Hepatic stellate cell (primary cell): Measurements from ENCODE around the gene ASTL.
"Not testable (repeated sequence)": the region's sequence is repeated elsewhere in the genome, so short reads cannot be mapped to it uniquely, and the experiment has no call there.

Experiments
- DNase-seq: peaks from one replicate; pipeline ENCODE4 v3.0.0; 2011; ENCODE audit warnings: low spot score

ASTL gene

DNA sequence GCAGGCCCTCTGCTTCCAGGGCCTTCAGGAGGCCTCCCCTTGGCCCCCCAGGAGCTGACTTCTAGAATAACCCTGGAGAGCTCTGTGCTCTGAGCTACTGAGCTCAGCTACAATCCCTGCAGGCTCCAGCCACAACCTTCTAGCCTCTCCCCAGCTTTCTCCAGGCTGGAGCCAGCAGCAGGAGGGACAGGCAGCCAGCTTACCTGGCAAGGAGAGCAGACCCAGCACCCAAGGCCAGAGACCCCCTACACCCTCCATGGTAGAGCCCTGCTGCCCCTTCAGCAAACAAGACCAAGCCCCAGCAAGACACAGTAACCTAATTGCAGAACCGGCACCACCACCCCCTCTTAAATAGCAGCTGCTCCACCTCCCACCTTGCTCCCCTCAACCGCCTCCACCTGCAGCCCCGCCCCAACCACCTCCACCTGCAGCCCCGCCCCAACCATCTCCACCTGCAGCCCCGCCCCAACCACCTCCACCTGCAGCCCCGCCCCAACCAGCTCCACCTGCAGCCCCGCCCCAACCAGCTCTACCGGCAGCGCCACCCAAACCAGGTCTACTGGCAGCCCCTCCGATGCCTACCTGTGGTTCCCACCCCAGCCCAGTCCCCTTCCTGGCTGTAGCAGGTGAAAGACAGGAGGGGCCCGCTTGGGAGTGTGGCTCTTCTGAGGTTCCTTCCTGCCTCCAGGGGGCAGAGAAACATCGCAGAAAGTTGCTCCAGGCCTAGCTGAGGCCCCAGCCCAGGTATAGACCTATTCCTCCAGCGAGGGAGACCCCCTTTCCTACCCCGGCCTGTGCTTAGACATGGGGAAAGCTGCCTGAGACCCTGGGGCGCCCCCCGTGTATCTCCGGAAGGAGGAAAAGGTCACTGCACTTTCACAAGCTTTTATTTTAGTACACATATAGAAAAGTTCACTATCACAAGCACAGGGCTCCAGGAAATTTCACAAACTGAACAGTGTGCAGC is at the start of gene ASTL:
Gene ASTL, minus strand, starts transcription at position 324 of the 967 bp plus-strand sequence. Its CDS starts 66 bp downstream, at position 258.
- peak; percentile 73 for DNase-seq

DNA sequence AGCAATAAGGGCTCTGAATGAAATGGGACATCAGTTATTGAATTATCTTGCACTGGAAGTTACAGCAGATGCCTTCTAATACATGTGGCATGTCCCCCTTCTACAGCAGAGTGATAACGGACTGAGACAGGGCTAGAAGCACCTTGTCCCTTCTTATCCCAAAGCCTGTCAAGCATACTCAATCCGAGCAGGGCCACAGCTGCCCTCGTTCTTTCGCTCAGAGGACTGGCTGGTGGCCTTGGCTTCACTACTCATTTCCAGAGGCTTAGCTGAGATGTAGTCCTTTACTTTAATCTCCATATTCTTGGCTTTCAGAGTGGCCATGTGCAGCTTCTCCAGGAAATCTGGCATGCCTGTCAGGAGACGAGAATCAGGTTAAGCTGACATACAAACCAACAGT is 48.3 kb upstream of the ASTL start:
- DNase-seq, result no peak

DNA sequence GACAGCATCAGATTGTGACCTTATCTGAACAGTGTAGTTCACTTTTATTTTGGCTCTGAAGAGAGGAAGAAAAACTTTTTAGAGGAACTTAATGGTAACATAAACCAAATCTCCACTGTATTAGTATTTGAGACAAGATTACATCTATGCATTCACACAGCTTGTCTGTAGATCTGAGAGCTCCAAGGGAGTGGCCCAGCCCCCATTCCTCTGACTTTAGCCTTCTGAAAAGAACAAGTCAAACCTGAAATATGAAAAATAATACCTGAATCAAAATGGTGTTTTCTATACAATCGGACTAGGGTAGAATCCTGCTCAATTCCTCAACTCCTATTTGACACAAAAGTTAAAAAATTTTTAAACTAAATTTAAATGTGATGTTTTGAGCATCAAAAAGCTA is 47.2 kb upstream of the ASTL start:
- DNase-seq, result no peak

DNA sequence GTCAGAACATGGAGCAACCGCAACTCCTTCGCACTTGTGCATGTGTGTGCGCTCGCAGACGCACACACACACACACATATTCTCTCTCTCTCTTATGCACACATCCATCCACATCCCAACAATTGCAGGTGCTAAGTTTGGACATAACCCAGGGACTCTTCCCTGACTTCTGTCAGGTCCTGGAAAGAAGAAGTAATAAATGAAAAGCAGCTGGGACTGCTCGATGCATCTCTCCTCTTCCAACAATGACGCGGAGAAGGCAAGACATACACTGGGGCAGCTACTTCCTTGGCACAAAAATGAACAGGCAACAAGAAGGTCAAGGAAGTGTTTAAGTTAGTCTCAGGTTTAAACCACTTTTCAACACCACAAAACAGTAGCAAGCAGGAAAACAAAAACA is 46.7 kb upstream of the ASTL start:
- DNase-seq, result no peak

DNA sequence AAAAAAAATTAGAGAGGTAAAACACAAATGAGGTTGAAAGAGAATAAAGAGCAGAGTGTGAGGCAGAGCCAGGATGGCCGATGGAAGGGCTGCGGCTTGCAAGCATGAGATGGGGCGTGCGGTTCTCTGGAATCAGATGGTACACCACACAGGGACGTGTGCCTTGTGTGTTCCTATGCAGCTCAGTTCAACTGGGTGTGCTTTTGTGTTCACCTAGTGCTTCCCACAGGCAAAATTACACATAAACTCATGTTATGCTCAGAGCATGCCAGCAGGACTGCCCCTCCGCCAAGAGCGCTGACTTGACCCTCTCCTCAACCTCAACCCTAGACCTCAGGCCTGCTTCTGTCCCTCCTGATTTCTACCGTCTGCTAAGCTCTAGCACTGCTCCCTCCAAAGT is 45.9 kb upstream of the ASTL start:
- DNase-seq, result no peak

DNA sequence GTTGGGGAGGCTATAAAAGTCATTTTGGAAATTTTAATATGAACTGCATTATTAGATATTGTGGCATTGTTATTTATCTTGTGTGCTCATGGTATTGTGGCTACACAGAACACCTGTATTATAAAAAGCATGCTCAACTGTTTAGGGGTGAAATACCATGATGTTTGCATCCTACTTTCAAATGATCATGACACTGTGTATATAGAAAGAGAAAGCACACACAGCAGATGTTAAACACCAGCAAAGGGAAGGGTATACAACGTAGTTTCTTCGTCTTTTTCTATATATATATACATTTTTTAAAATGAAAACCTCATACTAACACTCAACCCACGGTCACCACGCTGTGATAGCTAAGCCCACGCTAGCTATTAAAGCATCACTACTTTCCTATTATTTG is 43.2 kb upstream of the ASTL start:
- no peak for DNase-seq

DNA sequence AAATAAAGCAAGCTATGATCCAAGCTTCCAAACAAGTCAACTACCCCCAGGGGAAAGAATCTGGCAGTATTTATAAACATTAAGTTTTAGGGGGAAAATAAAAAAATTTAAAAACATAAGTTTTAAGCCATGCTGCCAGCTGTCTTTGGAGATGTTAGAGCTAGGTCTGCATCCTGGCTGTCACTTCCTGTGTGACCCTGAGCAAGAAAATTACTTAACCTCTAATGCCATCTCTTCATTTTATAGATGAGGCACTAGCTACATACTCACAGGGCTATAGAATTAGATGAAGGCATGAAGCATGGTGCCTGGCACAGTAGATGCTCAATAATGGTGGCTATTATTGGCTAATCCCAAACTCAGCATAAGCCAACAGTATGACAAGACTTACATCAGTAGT is 42.2 kb upstream of the ASTL start:
- DNase-seq, result no peak

DNA sequence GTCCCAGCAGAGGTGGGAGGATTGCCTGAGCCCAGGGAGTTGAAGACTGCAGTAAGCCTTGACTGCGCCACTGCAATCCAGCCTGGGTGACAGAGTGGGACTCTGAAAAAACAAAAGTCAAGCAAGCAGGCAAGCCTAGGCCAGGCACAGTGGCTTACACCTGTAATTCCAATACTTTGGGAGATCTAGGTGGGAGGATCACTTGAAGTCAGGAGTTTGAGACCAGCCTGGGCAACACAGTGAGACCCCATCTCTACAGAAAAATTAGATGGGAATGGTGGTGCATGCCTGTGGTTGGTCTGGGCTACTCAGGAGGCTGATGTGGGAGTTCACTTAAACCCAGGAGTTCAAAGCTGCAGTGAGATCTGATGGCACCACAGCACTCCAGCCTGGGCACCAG is 41.7 kb upstream of the ASTL start:
- DNase-seq, result no peak

DNA sequence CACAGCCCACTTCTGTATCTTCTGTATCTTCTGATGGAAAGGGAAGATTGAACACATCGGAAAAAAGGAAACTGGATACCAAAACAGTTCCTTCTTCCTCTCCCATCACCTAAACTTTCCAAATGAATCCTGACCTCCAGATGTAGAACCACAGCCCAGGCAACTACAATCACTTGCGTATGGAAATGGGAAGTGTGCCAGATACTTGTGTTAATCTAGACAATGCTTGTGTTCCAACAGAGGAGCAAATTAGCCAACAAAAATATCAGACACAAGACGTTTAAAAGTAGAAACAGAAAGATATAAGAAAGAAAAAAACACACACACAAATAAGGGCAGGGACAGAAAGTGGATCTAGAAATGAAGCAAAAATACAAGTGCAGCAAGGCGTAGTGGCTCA is 38.4 kb upstream of the ASTL start:
- no peak for DNase-seq

DNA sequence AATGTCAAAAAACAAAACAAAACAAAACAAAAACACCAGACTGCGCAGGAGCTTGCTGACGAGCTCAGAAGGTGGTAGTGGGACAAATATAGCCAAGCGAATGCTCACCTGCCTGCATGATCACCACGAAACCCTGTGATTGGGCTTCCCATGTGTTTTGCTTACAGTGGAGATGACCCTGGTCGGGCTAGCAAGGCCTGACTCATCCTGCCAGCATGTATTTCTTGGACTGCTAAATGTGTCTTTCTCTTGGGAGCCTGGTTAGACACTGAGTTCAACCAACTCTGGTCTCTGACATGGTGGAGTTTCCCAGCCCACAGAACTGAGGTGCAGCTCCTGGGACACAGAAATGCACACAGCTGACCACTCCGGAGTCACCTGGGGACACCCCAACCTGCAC is 37.6 kb upstream of the ASTL start:
- DNase-seq, result peak; percentile 75

DNA sequence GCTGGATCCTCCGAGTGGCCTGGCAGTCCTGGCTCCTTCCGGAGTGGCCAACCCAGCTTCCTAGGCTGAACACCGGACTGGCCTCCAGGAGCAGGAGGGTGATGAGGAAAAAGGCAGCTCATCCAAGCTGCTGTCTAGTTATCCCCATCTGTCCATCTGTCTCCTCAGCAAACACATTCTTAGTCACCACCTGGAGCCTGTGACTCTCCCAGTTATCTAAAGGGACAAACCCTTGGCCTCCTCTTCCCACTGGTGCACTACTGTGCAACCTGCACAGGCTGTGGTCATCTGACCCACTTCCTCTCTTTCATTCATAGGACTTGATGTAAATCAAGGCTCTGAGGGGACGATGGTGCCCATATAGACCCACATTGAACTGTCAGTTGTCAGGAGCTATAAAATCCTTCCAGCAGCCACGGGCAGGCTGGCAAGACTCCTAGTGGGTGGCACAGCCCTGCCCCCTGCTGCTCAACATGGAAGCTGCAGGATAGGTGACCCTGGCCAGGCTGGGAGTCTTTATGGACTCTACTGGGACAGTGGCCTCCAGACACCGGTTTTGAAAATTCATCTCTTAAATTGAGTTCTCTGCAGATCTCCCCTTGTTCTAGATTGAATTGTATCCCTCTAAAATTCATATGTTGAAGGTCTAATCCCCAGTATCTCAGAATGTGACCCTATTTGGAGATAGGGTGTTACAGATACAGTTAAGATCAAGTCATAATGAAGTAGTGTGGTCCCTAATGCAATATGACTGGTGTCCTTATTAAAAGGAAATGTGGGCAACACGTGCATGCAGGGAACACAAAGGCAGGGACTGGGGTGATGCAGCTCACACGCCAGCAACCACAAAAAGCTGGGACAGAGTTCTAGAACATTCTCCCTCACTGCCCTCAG is 36.2 kb upstream of the ASTL start:
- DNase-seq, result peak; percentile 71

DNA sequence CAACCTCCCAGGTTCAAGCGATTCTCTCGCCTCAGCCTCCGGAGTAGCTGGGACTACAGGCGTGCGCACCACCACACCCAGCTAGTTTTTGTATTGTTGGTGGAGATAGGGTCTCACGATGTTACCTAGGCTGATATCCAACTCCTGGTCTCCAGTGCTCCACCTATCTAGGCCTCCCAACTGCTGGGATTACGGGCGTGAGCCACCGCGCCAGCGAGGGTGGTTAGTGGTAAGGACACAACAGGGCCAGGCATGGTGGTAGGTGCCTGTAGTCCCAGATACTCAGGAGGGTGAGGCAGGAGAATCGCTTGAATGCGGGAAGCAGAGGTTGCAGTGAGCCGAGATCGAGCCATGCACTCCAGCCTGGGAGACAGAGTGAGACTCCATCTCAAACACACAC is 33.5 kb upstream of the ASTL start:
- DNase-seq, result no peak

DNA sequence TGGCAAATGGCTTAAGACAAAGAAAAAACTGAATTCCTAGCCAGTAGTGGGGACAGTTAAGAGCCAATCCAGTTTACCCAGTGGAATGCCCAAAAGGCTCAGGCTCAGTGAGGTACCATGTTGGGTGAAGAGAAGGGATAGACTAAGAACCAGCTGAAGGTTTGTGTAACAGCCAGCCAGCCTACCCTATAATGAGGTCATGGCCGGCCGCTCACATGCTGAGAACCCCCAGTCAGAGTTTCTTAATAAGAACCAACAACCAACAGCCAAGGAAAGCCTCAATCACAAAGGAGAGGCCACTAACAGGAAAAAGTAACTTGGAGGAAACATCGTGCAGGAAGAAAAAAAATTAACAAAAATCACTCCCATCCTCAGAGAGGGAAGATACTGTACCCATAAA is 32.3 kb upstream of the ASTL start:
- no peak for DNase-seq

DNA sequence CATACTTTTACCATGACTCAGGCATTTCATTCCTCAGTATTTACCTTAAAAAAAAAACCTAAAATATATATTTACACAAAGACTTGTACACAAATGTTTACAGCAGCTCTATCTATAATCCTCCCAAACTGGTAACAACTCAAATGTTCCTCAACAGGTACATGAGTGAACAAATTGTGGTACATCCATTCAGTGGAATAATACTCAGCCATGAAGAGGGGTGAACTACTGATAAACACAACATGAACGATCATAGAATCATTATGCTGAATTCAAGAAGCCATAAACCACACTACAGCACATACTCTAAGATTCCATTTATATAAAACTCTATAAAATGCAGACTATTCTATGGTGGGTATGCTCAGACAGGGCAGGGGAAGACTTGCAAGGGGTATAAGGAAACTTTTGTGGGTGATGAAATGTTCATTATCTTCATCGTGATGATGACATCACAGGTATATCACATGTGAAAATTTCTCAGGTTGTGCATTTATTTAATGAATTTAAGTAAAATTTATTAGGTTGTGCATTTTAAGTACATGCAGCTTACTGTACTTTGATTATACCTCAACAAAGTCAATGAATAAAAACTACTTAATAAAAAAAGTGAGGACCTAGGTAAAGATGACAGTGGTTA is 31.7 kb upstream of the ASTL start:
- DNase-seq, result no peak

DNA sequence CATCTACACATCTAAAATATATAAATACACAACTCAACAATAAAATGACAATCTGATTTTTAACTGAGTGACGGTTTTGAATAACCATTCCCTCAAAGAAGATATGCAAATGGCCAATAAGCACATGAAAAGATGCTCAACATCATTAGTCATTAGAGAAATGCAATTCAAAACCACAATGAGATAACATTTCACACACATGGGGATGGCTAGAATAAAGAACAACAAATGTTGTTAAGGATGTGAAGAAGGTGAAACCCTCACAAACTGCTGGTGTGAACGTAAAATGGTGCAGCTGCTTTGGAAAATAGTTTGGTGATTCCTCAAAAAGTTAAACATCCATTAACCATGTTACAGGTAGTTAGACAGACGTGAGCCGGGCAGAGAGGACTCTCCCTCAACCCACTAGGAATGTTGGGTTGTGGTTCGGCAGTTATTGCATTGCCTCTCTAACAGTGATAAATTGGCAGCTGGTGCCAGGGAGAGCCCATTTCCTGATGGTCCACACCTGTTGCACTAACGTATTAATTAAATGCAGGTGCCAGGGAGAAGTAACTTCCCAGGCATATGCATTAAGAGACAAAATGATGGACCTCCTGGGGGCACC is 29.2 kb upstream of the ASTL start:
- DNase-seq, result no peak

DNA sequence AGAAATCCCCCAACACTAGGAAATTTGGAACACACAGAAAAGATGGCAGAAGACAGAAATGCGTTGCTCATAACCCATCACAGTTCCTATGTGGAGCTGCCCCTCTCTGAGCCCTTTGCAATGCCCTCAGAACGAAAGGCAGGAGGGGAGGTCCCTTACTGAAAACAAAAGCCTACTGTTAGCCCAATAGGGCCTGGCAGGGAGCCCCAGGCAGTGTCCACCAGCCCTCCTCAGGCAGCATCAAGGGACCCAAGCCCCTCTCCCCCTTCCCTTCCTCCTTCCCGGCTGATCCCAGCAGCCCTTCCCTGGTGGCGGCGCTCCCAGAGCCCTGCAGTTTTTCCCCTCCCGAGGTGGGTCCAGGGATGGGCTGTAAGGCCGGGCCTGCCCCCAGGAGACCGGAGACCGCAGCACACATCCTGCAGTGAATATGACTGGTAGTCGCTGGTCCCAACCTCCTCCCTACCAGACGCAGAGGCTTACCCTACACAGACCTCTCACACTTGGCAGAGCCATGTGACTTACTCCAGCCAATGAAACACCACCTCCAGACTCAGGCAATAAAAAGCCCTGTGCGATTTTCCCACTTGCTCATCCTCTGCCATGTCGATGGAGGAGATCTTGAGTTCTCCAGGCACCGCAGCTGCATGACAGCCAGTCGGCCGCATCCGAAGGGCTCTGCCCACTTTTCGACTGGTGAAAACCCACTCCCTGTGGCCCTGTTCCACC is 26.3 kb upstream of the ASTL start:
- no peak for DNase-seq

DNA sequence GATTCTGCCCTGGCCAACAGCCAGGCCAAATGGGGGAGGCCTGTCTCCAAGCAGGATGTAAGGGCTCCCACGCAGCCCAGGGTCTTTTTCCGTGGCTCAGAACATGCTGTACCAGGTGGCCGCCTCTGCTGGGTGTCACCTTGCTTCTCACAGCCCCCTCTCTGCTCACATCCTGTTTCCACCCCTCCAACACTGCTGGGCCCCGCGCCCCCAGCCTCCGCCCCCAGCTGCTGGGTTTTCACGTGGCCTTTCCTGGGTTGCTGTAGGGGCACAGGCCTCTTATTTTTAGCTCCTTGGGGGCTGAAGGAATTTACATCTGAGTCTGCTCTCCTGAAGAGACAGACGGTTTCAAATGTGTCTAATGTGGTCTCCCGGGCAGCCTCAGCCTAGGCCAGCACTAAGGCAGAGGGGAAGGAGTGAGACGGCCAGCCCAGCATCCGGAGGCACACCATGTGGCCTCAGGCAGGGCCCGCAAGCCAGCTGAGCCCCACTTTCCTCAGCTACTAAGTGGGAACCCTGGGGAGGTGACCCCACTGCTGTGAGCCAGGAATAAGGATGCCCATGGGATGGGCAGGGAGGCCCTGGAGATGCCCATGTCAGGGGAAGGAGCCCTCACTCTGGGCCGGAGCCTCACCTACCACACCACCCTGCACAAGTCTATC is 25.6 kb upstream of the ASTL start:
- no peak for DNase-seq

DNA sequence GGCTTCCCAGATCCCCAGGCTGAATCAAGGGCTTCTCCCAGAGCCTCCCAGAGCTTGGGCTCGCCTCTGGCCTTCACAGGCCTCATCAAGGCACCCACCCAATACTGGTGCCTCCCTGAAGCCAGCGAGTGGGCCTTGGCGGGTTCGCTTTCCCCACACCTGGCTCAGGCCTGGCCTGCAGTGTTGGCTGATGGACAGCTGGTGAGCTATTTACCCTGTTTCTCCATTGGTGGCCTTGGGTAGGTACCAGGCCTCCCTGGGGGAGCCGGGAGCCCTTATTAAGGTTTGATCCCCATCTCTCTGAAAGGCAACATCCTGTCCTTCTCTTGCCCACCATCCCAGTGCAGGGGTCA is 25.1 kb upstream of the ASTL start:
- no peak for DNase-seq

DNA sequence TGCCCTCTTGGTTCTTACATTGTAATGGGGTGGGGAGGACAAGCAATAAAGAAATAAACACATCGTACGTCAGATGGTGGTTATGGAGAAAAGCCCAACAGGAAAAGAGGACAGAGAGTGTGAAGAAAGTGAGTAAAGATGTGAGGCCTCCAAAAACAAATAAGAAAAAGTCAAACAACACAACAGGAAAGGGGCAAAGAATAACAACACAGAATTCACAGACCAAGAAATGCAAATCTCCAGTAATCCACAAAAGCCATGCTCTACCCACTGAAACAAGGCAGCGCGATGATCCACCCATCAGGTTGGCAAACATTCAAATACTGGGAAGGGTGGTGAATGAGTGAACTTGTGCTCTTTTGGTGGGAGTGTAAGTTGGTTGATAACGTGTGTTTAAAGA is 23.6 kb upstream of the ASTL start:
- no peak for DNase-seq

DNA sequence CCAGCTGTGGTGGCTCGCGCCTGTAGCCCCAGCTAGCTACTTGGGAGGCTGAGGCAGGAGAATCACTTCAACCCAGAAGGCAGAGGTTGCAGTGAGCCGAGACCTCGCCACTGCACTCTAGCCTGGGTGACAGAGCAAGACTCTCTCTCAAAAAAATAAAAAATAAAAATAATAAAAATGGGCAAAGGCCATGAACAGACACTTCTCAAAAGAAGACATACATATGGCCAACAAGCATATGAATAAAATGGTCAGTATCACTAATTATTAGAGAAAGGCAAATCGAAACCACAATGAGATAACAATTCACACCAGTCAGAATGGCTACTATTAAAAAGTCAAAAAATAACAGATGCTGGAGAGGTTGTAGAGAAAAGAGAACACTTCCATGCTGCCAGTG is 22.1 kb upstream of the ASTL start:
- DNase-seq, result not testable (repeated sequence)
